GM21737 (cell line): ENCODE results near the gene C10orf88.
"Not testable (repeated sequence)": the region's sequence is repeated elsewhere in the genome, so short reads cannot be mapped to it uniquely, and the experiment has no call there.

ENCODE experiments used
- ATAC-seq: cut with Tn5 transposase; IDR thresholded peaks from one replicate; pipeline ENCODE4 v1.9.1; 2021; ENCODE audit warnings: mild to moderate bottlenecking, moderate library complexity; ENCODE audit not compliant: unreplicated experiment

The C10orf88 gene

GRCh38 chr10:122966879-122967278, 12.9 kb upstream of the C10orf88 start:
- ATAC-seq, result no peak

GRCh38 chr10:122962405-122962804, 8.4 kb upstream of the C10orf88 start:
- no peak for ATAC-seq

- ATAC-seq, result no peak
Observed at GRCh38 chr10:122957474-122957873, 3.4 kb upstream of the C10orf88 start.

GRCh38 chr10:122955892-122956291, 1.9 kb upstream of the C10orf88 start:
- no peak for ATAC-seq

GRCh38 chr10:122954731-122955050, 664 bp upstream of the C10orf88 start:
- ATAC-seq, result no peak

GRCh38 chr10:122949296-122949695, 4.7 kb downstream of the C10orf88 start:
- no peak for ATAC-seq

GRCh38 chr10:122939856-122940543, 14.0 kb downstream of the C10orf88 start:
- ATAC-seq, result no peak

GRCh38 chr10:122939133-122939855, 14.7 kb downstream of the C10orf88 start:
- ATAC-seq, result no peak

GRCh38 chr10:122931088-122931906, 22.7 kb downstream of the C10orf88 start:
- ATAC-seq, result no peak

GRCh38 chr10:122930140-122930539, 23.9 kb downstream of the C10orf88 start:
- no peak for ATAC-seq

GRCh38 chr10:122915700-122916099, 38.3 kb downstream of the C10orf88 start:
- ATAC-seq, result no peak

- no peak for ATAC-seq
Observed at GRCh38 chr10:122911889-122912484, 42.0 kb downstream of the C10orf88 start.

GRCh38 chr10:122910310-122910709, 43.7 kb downstream of the C10orf88 start, which contains the start of gene FAM24A:
Gene FAM24A (plus strand): TSS chr10:122910610. CDS start chr10:122911635, 1,025 bp downstream.
- no peak for ATAC-seq

GRCh38 chr10:122903861-122904260, 50.2 kb downstream of the C10orf88 start:
- ATAC-seq, result not testable (repeated sequence)

- no peak for ATAC-seq
Observed at GRCh38 chr10:122894261-122894944, 59.6 kb downstream of the C10orf88 start.

GRCh38 chr10:122884166-122884565, 69.9 kb downstream of the C10orf88 start:
- no peak for ATAC-seq

GRCh38 chr10:122882766-122883165, 71.3 kb downstream of the C10orf88 start:
- ATAC-seq, result no peak
